ENCODE results near the gene DOCK4.

Gene DOCK4

GRCh38 chr7:112047421-112047820 lies 158.8 kb downstream of the DOCK4 start:
- DNase-seq = no peak

GRCh38 chr7:112045222-112045621 lies 161.0 kb downstream of the DOCK4 start:
- DNase-seq = no peak

GRCh38 chr7:112042631-112043030 lies 163.6 kb downstream of the DOCK4 start:
- DNase-seq = no peak

GRCh38 chr7:112038353-112038752 lies 167.8 kb downstream of the DOCK4 start:
- DNase-seq = no peak

- no peak for DNase-seq
Observed at GRCh38 chr7:112036071-112036470, 170.1 kb downstream of the DOCK4 start.

- no peak for DNase-seq
Observed at GRCh38 chr7:112031689-112032088, 174.5 kb downstream of the DOCK4 start.

- DNase-seq = no peak
Observed at GRCh38 chr7:112025556-112025955, 180.6 kb downstream of the DOCK4 start.

- DNase-seq = no peak
Observed at GRCh38 chr7:112023786-112024185, 182.4 kb downstream of the DOCK4 start.

- no peak for DNase-seq
Observed at GRCh38 chr7:112023282-112023681, 182.9 kb downstream of the DOCK4 start.

- DNase-seq = no peak
Observed at GRCh38 chr7:112022128-112022527, 184.1 kb downstream of the DOCK4 start.

GRCh38 chr7:112021379-112022044 lies 184.7 kb downstream of the DOCK4 start:
- no peak for DNase-seq

GRCh38 chr7:112020800-112021199 lies 185.4 kb downstream of the DOCK4 start:
- DNase-seq = no peak

- DNase-seq = no peak
Observed at GRCh38 chr7:112019932-112020331, 186.3 kb downstream of the DOCK4 start.

GRCh38 chr7:112018305-112019030 lies 187.7 kb downstream of the DOCK4 start:
- DNase-seq = no peak

- no peak for DNase-seq
Observed at GRCh38 chr7:112015146-112015545, 191.1 kb downstream of the DOCK4 start.

GRCh38 chr7:112014347-112014746 lies 191.9 kb downstream of the DOCK4 start:
- no peak for DNase-seq

- no peak for DNase-seq
Observed at GRCh38 chr7:112013274-112013673, 192.9 kb downstream of the DOCK4 start.

GRCh38 chr7:112012242-112012641 lies 194.0 kb downstream of the DOCK4 start:
- no peak for DNase-seq

- DNase-seq = no peak
Observed at GRCh38 chr7:112010994-112011393, 195.2 kb downstream of the DOCK4 start.

- DNase-seq = no peak
Observed at GRCh38 chr7:112010109-112010508, 196.1 kb downstream of the DOCK4 start.

GRCh38 chr7:112009081-112009480 lies 197.1 kb downstream of the DOCK4 start:
- DNase-seq = no peak

- no peak for DNase-seq
Observed at GRCh38 chr7:112007185-112007584, 199.0 kb downstream of the DOCK4 start.

GRCh38 chr7:112006071-112006470 lies 200.1 kb downstream of the DOCK4 start:
- DNase-seq = no peak

GRCh38 chr7:112005205-112005775 lies 200.9 kb downstream of the DOCK4 start:
- DNase-seq = no peak

Measured in activated T-cell treated with anti-CD3 and anti-CD28 coated beads for 4 hours (primary cell).